Measurements from ENCODE around the gene CLIP3.

The CLIP3 gene

DNA sequence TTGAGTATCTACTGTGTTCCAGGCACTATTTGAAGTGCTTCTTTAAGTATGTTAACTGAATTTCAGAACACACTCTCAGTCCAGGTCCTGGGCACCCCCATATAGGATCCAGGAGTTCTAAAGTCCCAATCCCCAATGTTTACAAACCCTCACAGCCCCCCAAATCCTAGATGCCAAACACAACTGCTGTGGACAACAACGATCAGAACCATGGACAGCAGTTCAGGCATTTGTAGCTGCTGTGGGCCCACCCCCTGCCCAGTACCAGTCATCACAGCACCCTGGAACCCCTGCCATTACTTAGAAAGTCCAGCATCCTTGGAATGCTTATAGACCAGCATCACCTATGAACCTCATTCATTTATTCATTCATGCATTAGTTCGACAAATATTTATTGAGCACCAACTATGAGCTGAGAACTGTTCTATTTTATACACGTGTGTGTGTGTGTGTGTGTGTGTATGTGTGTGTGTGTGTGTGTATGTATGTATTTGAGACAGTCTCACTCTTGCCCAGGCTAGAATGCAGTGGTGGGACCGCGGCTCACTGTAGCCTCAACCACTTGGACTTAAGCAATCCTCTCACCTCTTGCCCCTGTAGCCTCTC, 57.0 kb downstream of the CLIP3 start:
- no peak for DNase-seq

DNA sequence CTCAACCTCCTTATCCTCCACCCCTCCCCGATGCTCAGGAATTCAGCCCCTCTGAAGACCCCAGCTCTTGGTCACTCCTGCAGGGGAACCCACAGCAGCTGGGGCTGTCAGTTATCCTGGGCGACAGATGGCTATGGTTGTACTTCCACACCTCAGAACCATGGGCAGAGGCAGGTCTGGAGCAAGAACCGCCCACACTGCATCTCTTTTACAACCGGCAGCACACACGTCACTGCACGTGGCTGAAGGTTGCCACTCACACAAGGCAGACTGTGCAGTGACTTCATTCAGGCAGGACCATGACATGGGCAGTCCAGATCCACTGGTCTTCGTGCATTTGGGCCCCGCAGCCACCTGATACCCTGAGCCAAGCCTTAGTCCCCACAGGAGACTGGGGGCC, 59.2 kb downstream of the CLIP3 start:
- DNase-seq, result no peak

DNA sequence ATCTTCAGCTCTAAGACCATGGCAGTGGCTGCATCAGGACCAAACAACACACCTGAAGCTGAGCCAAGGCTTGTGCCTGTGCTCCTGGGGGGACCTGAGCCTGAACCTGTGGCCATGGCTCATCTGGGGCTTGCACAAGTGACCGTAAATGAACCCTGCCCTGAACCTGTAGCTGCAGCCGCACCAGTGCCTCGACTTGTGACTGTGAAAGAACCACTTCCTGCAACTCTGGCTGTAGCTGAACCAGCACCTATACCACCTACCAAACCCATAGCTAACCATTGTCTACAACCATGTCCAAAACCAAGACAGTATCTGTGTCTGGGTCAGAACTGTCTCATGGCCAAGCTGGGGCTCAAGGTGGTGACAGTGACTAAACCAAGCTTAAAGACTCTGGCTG, 65.9 kb downstream of the CLIP3 start:
- no peak for DNase-seq
